ENCODE results near the gene CHEK1.

CHEK1 gene

DNA sequence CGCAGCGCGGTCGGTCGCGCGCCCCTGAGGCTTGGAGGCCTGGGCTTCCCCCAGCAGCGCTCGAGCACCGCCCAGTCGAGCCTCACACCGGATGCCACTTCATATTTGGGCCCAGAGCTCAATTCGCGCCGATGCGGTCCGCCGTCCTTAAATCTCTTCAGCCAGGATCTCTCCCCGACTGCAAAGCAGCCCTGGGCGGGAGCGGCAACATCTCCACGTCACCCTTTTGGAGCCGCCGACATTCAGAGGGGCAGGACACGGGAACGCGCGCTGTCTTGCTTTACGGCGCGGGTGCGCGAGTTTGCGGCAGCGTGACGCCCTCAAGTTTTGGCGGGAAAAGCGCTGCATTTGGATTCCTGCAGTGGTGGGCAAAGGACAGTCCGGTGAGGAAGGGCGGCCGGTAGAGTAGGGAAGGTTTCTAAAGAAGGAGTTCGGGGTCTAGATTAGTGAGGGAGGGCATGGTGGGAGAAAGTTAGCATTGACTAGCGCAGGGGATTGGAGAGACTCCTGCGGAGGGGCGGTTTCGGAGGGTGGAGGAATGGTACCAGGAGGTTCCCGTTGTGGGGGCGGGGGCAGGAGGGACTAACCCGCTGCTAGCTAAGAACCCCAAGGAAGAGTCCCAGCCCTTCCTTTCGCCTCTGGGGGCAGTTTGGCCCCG is 796 bp downstream of the CHEK1 start:
- H3K27ac ChIP-seq: peak overlapping the region; percentile 92
- DNase-seq (ENCODE audit: low read depth, low spot score): peak; percentile 29

DNA sequence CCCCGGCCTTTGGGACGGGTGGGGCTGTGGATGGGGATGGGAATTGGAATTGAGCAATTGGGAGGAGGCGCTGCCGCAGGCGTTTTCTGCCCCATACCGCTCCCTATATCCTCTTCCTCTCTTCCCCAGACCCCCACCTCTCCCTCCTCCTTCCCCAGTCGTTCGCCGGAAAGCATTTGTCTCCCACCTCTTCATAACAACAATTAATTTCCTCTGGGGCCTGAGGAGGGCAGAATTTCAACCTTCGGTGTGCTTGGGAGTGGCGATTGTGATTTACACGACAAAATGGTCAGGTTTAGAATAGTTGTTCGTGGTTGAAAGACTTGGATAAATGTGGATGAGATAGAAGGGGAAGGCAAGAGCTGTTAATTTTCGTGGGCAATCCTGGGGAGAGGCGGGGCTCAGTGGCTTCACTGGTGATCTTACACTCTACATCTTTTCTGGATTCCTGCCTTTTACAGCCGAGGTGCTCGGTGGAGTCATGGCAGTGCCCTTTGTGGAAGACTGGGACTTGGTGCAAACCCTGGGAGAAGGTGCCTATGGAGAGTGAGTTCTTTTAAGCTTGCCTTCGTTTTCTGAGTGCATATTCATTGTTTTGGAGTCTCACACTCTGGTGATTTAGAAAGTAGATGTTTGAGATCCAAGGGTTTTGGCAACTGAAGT is 1.5 kb downstream of the CHEK1 start:
- peak overlapping the region; percentile 92 for H3K27ac ChIP-seq
- DNase-seq (ENCODE audit: low read depth, low spot score): no peak

- no peak for DNase-seq (ENCODE audit: low read depth, low spot score)
- peak overlapping the region; percentile 92 for H3K27ac ChIP-seq
Measured at GRCh38 chr11:125627236-125627910, 2.4 kb downstream of the CHEK1 start.

DNA sequence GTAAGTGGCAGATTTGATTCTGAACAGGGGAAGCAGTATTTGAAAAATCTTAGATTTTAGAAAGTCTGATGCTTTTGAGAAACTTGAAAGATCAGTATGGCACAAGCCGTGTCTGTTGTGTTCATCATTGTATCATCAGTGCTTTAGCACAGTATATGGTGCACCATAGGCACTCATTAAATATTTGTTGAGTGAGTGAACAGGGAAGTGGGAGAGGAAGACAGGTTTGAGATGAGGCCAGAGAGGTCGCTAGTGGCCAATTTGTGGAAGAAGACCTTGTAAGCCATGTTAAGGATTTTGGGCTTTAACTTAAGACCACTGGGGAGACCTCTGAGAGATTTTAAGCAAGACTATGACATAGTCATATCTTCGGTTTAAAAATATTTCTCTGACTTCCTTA is 12.9 kb downstream of the CHEK1 start:
- H3K27ac ChIP-seq: no peak overlapping the region

DNA sequence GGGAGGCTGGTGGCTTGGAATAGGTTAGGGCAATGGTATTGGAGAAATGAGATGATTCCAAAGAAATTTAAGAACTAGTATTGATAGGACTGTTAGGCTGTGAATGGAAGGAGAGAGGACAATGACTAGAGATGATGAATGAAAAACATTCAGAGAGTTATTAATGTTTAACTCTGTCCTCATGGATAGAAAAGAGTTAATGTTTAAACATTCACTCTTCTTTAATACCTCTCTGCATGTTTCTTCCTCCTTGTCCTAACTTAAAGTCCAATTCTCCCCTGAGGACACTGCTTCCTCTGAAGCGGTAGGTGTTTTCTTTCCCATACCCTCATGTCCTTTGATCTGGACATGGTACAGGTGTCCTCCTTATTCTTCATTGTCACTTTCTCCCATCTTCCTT is 13.4 kb downstream of the CHEK1 start:
- H3K27ac ChIP-seq: no peak overlapping the region
- DNase-seq (ENCODE audit: low read depth, low spot score): no peak

More for the DNA sequence above, 12.9 kb downstream of the CHEK1 start:
- DNase-seq (ENCODE audit: low read depth, low spot score): no peak

DNA sequence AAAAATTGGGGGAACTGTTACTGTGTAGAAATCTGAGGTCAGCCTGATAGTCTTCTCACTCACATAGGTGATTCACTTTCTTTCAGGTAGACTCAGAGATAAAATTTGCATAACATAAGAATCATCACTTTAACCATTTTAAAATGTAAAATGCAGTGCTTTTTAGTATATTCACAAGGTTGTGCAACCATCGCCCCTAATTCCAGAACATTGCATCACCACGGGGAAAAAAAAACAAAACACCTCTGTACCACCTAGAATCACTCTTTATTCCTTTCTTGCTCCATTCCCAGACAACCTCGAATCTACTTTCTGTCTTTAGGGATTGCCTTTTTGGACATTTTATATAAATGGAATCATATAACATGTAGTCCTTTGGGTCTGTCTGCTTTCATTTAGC is 20.9 kb downstream of the CHEK1 start:
- no peak overlapping the region for H3K27ac ChIP-seq
- no peak for DNase-seq (ENCODE audit: low read depth, low spot score)

DNA sequence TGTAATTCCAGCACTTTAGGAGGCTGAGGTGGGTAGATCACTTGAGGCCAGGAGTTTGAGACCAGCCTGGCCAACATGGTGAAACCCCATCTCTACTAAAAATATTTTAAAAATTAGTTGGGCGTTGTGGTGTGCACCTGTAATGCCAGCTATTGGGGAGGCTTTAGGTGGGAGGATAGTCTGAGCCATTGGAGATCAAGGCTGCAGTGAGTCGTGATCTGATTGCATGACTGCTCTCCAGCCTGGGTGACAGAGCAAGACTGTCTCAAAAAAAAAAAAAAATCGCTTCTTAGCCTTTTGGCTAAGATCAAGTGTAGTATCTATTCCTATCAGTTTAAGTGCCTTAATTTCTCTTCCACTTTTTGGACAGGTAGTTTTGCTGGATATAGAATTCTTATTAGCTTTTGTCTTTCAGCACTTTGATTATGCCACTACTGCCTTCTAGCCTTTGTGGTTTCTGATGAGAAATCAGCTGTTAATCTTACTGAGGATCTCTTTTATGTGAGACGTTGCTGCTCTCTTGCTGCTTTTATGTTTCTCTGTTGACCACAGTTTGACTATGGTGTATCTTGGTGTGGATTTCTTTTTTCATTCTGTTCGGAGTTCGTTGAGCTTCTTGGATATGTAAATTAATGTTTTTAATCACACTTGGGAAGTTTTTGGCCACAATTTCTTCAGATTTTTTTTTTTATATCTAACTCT is 24.7 kb downstream of the CHEK1 start:
- DNase-seq (ENCODE audit: low read depth, low spot score): no peak

DNA sequence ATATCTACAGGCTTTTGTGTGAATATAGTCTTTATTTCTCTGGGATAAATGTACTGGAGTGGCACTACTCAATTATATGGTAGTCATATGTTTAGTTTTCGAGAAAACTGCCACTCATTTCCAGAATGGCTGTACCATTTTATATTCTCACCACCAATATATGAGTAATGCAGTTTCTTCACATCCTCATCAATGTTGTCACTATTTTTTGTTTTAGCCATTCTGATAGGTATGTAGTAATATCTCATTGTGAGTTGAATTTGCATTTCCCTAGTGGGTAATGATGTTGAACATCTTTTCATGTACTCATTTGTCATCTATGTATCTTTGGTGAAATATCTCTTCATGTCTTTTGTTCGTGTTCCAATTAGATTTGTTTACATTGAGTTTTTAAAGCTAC is 37.7 kb downstream of the CHEK1 start:
- no peak overlapping the region for H3K27ac ChIP-seq
- no peak for DNase-seq (ENCODE audit: low read depth, low spot score)

More for the DNA sequence above, 24.7 kb downstream of the CHEK1 start:
- H3K27ac ChIP-seq: no peak overlapping the region

- DNase-seq (ENCODE audit: low read depth, low spot score): no peak
- no peak overlapping the region for H3K27ac ChIP-seq
Measured at GRCh38 chr11:125663910-125664309, 38.9 kb downstream of the CHEK1 start.

- H3K27ac ChIP-seq: no peak overlapping the region
- no peak for DNase-seq (ENCODE audit: low read depth, low spot score)
Measured at GRCh38 chr11:125667151-125667550, 42.2 kb downstream of the CHEK1 start.

DNA sequence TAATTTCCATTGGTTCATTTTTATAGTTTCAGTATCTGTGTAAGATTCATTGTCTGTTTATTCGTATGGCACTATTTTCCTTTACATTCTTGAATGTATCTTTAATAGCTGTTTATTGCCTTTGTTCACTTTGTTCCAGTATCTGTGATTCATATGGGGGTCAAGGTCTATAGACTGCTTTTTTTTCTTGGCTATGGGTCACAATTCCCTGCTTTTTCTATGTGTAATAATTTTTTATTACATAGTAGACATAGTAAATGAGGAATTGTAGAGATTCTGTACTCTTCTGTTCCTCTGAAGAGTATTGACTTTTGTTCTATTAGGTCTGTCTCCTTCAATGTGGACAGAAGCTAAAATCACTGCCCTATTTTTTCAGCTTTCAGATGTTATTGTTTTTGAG is 45.2 kb downstream of the CHEK1 start:
- DNase-seq (ENCODE audit: low read depth, low spot score): no peak
- H3K27ac ChIP-seq: no peak overlapping the region

- no peak for DNase-seq (ENCODE audit: low read depth, low spot score)
- H3K27ac ChIP-seq: no peak overlapping the region
Measured at GRCh38 chr11:125671561-125671960, 46.6 kb downstream of the CHEK1 start.

DNA sequence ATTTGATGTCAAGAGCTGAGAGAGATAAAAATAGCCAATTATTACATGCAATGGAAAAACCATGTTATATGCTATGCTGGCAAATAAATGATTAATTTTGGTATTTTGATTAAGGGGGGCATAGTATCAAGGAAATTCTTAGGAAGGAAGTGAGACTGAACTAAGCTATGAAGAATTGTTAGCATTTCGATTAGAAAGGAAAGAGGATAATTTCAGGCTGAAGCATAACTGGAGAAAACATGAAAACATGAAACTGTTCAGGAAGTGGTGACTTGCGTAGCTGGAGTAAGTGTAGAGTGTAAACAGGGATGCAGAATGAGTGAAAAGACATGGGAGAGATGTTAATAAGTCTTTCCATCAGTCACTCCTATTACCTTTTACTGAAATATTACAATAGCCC is 49.2 kb downstream of the CHEK1 start:
- H3K27ac ChIP-seq: no peak overlapping the region
- DNase-seq (ENCODE audit: low read depth, low spot score): no peak

DNA sequence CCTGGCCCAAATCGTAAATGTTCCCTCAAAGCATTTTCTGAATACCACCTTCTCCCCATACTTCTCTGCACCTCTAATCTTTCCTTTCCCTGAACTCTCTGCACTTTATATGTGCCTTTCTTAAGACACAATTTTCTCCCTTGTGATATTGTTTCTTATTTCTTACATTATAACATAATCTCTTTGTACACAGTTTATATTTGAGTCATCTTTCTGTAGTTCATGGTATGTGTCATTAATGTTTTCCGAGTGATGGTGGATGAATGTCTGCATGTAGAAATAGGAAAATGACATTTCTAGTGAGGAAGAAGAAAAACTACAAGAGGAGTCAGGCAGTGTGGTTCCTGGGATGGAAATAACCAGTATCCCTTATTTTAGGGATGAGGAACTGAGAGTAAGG is 50.2 kb downstream of the CHEK1 start:
- DNase-seq (ENCODE audit: low read depth, low spot score): no peak
- H3K27ac ChIP-seq: no peak overlapping the region

- H3K27ac ChIP-seq: no peak overlapping the region
- no peak for DNase-seq (ENCODE audit: low read depth, low spot score)
Measured at GRCh38 chr11:125679397-125679796, 54.4 kb downstream of the CHEK1 start.

GRCh38 chr11:125679837-125680236 is 54.9 kb downstream of the CHEK1 start:
- DNase-seq (ENCODE audit: low read depth, low spot score): no peak
- H3K27ac ChIP-seq: no peak overlapping the region

DNA sequence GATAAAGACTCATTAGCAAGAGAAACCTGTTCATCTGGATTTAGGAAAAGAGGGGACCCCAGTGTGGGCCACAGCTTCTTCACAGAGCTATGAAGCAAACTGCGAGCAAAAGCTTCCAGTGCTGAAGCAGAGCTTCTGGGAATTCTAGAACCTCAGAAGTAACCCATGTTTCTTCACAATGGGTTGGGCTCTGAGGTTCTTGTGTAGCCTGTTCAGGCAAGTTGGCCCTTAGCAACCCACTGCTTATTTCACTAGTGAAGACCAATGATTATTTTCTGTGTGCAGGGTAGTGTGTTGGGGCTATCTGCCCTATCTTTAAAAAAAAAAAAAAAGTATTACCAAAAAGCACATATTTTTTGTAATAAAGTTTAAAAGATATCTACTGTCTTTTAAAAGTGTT is 55.8 kb downstream of the CHEK1 start, which contains the start of gene ACRV1:
Gene ACRV1, minus strand, starts transcription at position 101 of the 400 bp plus-strand sequence. Its CDS starts 67 bp downstream, at position 34.
- no peak within 1 kb of the TSS for H3K27ac ChIP-seq
- DNase-seq (ENCODE audit: low read depth, low spot score): no peak

- DNase-seq (ENCODE audit: low read depth, low spot score): no peak
Measured at GRCh38 chr11:125685228-125685627, 60.3 kb downstream of the CHEK1 start.

DNA sequence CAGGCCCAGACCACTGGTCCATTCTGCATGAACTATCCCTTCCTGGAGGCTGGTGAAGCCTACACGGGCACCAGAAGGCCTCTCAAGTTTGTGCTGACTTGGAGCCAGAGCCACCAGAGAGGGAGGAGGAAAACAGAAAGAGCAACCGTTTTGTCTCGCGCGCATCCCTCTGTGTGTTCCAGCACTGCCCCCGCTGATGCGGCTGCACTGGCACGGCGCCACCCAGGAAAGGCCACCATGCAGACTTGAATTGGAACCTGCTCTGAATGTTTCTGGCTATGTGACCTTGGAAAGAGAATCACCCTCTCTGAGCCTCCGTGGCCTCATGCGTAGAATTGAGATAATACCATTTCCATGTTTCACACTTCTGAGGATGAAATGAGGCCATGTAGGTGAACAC is 63.1 kb downstream of the CHEK1 start:
- DNase-seq (ENCODE audit: low read depth, low spot score): no peak
- H3K27ac ChIP-seq: no peak overlapping the region

More at GRCh38 chr11:125685228-125685627, 60.3 kb downstream of the CHEK1 start:
- H3K27ac ChIP-seq: no peak overlapping the region

- no peak for DNase-seq (ENCODE audit: low read depth, low spot score)
- H3K27ac ChIP-seq: no peak overlapping the region
Measured at GRCh38 chr11:125688632-125689031, 63.7 kb downstream of the CHEK1 start.

All from epithelial cell of prostate (primary cell).